Cardiac fibroblast (primary cell): ENCODE measurements around the gene ZNF770.
A peak's percentile ranks its signal among the peaks of the same experiment; 100 is the strongest.
"Not testable (repeated sequence)": the region's sequence is repeated elsewhere in the genome, so short reads cannot be mapped to it uniquely, and the experiment has no call there.

Source experiments
- DNase-seq, 2 donors: peaks; one replicate each; pipeline versions ENCODE4 v3.0.0 to v3.0.0-alpha.2; 2010; ENCODE audit warnings: low read depth in 2 of 2
- H3K4me3 ChIP-seq, 2 donors: replicated peaks in 1 of 2; 1 replicate in 1 of 2; 2 replicates in 1 of 2; pipeline ENCODE4 v1.5.1; 2011; ENCODE audit warnings: low read depth in 2 of 2, low read length in 2 of 2, mild to moderate bottlenecking in 2 of 2, moderate library complexity in 1 of 2
- CTCF ChIP-seq: IDR thresholded peaks from one replicate; pipeline ENCODE4 v1.5.1; 2011; ENCODE audit warnings: low read depth, mild to moderate bottlenecking, low read length, inconsistent platforms

ZNF770 gene

GRCh38 chr15:34964277-34964676 is 23.8 kb downstream of the ZNF770 start:
- DNase-seq, result no peak
- TF ChIP-seq CTCF, result no peak

GRCh38 chr15:34953851-34954250 is 34.2 kb downstream of the ZNF770 start:
- DNase-seq, result no peak
- TF ChIP-seq CTCF, result no peak
- H3K4me3 ChIP-seq, result no peak overlapping the region

More at GRCh38 chr15:34964277-34964676, 23.8 kb downstream of the ZNF770 start:
- no peak overlapping the region for H3K4me3 ChIP-seq

GRCh38 chr15:34952481-34952880 is 35.6 kb downstream of the ZNF770 start:
- peak; percentile 11 to 21 for DNase-seq
- no peak for TF ChIP-seq CTCF
- H3K4me3 ChIP-seq, result no peak overlapping the region

- TF ChIP-seq CTCF, result no peak
- no peak overlapping the region for H3K4me3 ChIP-seq
- peak; percentile 19 to 87 for DNase-seq
Measured at GRCh38 chr15:34951993-34952392, 36.1 kb downstream of the ZNF770 start.

- H3K4me3 ChIP-seq, result no peak overlapping the region
- no peak for TF ChIP-seq CTCF
- no peak for DNase-seq
Measured at GRCh38 chr15:34944936-34945335, 43.2 kb downstream of the ZNF770 start.

- DNase-seq, result no peak
- no peak for TF ChIP-seq CTCF
Measured at GRCh38 chr15:34943711-34944110, 44.4 kb downstream of the ZNF770 start.

GRCh38 chr15:34943264-34943663 is 44.8 kb downstream of the ZNF770 start:
- DNase-seq, result not testable (repeated sequence)

More at GRCh38 chr15:34943711-34944110, 44.4 kb downstream of the ZNF770 start:
- no peak overlapping the region for H3K4me3 ChIP-seq

More at GRCh38 chr15:34943264-34943663, 44.8 kb downstream of the ZNF770 start:
- H3K4me3 ChIP-seq, result not testable (repeated sequence)
